Measurements from ENCODE around the gene PPME1.
"Not testable (repeated sequence)": the region's sequence is repeated elsewhere in the genome, so short reads cannot be mapped to it uniquely, and the experiment has no call there.

Gene PPME1, protein sequence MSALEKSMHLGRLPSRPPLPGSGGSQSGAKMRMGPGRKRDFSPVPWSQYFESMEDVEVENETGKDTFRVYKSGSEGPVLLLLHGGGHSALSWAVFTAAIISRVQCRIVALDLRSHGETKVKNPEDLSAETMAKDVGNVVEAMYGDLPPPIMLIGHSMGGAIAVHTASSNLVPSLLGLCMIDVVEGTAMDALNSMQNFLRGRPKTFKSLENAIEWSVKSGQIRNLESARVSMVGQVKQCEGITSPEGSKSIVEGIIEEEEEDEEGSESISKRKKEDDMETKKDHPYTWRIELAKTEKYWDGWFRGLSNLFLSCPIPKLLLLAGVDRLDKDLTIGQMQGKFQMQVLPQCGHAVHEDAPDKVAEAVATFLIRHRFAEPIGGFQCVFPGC

DNA sequence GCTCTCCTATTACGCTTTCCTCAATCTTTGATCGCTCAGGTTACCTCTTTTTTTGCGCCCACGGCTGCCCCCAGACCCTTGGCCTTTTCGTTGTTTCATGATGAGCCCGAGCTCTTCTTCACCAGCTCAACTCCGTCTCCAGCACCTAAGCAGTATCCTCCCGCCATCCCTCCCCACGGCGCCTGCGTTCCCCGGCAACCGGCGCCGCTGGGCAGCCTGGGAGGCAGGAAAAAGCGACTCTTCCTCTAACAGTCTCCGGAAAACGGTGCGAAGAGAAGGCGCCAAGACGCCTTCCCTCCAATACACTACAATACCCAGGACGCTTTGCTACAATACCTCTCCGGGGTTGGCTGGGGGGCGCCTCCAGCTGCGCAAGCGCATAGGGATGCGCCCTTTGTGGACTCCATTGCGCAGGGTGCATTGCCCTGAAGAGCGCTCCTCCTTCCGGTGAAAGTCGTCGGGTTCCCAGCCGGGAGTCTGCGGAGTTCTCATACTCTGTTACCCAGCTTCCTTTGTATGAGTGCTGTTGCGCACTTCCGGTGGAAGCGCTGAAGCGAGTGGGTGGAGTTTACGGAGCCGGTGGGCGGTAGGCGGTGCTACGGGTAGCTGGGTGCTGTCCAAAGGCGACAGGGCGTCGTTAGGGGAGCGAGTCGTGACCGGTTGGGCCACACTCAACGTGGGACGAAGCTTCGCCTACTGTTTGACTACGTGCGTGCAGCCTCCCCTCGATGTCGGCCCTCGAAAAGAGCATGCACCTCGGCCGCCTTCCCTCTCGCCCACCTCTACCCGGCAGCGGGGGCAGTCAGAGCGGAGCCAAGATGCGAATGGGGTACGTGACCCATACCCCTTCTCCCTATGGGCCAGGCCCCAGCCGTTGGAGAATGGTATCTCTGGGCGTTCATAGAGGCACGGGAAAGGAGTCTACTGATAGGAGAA is at the start of gene PPME1, which contains the start of gene C2CD3:
TSS of gene PPME1 (plus strand) at position 596 of the 936 bp plus-strand sequence. CDS start at position 729, 133 bp downstream.
TSS of gene C2CD3 (minus strand) at position 309 of the 936 bp plus-strand sequence. CDS start at position 99, 210 bp downstream.
- DNase-seq (ENCODE audit: low spot score): peak; percentile 99

DNA sequence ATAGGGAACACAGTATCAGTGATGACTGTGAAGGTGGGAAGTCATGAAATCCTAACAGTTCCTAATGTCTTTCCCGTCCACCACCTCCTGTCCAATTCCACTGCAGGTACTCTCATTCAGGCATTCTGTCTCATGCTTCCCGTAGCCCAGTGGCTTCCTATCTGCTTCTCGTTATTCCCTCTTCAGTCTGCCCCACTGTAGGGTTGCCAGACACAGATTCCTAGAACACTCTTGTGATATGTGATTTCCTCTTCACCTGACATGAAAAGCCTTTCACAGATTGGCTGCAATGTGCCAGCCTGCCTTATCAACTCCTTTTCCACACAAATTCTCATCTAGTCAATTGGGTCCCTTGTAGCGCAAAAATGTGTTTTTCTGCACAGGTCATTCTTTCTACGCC is 49.3 kb upstream of the PPME1 start:
- no peak for DNase-seq (ENCODE audit: low spot score)

DNA sequence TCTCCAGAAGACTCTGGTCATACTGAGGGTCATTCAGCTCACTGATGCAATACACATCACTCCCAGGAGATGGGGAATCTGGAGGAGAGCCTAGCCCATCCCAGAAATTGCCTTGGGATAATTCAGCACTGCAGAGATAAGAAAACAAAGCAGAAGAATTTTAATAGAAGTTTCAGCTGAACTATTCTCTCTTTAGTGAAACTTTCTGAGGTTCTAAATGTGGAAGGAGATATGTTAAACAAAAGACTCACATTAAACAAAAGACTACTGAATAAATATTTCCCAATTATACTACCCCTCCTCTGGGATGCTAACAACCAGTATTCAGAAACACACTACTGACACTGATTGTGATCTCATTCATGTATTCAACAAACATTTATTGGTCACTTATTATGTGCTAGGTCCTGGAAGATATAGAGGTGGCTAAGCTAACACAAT is 48.1 kb upstream of the PPME1 start:
- no peak for DNase-seq (ENCODE audit: low spot score)

DNA sequence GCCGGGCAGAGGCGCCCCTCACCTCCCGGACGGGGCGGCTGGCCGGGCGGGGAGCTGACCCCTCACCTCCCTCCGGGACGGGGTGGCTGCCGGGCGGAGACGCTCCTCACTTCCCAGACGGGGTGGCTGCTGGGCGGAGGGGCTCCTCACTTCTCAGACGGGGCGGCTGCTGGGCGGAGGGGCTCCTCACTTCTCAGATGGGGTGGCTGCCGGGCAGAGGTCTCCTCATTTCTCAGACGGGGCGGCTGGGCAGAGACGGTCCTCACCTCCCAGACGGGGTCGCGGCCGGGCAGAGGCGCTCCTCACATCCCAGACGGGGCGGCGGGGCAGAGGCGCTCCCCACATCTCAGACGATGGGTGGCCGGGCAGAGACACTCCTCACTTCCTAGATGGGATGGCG is 42.0 kb upstream of the PPME1 start:
- not testable (repeated sequence) for DNase-seq (ENCODE audit: low spot score)

DNA sequence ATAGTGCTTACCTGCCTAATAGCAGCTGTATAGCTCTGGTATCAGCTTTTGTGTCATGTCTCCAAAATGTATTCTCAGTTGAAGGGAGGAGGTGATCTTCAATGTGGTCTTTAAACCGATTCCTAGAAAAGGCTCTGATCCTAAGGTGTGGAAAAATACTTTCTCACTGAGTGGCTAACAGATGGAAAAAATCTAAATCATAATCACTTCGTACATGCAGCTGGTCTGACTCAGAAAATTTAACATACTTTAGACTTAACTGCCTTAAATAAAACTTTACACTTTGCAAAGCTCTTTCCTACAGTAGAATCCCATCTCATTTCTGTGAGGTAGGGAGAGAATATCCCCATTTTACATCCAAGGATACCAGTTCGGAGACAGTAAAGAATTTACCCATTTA is 38.3 kb upstream of the PPME1 start:
- no peak for DNase-seq (ENCODE audit: low spot score)

DNA sequence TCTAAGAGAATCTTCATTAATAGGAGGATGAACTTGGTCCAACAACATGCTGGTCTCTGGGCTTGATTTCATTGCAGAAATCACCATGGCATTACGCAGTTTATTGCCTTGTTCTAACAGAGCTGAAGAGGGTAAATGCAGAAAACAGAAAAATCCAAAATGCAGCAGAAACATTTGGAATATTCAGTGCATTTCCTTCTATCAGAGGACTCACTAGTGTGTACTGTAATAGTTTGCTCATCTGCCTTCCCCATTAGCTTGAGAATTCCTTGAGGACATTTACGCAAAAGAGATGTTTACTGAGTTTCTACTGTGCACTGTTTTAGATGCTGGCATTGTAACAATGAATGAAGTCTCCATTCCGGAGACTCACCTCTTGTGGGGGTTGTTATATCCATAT is 37.7 kb upstream of the PPME1 start:
- no peak for DNase-seq (ENCODE audit: low spot score)

DNA sequence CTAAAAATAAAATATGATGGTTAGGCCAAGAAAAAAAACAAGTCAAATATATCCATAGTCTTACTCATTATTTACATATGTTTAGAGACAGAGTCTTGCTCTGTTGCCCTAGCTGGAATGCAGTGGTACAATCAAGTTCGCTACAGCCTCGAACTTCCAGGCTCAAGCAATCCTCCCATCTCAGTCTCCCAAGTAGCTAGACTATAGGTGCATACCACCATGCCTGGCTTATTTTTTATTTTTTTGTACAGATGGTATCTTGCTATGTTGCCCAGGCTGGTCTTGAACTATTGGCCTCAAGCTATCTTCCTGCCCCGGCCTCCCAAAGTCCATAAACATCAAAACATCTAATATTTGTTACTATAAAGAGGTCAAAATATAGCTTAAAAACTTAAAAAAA is 36.4 kb upstream of the PPME1 start:
- DNase-seq (ENCODE audit: low spot score): no peak

DNA sequence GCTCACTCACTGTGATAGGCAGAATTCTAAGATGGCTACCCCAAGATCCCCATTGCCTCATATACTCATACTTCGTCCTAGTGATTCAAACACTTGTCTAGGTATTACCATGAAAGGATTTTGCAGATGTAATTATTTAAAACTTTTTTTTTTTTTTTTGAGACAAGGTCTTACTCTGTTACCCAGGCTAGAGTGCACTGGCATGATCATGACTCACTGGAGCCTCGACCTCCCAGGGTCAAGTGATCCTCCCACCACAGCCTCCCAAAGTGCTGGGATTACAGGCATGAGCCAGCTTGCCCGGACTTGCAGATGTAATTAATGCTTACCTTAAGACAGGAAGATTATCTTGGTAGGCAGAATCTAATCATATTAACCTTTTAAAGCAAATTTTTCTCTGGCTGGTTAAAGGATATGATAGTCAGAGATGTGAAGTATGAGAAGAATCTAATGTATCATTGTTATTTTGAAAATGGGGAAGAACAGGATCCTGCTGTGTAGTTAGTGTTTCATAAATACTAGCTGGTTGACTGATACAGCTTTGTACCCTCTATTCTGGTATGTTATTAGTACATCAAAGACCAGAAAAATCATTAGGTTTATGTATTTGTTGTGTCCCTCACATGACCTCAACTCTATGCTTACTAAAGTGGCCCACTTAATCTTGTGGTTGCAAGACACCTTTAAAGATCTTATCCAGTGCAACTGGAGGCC is 35.8 kb upstream of the PPME1 start:
- no peak for DNase-seq (ENCODE audit: low spot score)

DNA sequence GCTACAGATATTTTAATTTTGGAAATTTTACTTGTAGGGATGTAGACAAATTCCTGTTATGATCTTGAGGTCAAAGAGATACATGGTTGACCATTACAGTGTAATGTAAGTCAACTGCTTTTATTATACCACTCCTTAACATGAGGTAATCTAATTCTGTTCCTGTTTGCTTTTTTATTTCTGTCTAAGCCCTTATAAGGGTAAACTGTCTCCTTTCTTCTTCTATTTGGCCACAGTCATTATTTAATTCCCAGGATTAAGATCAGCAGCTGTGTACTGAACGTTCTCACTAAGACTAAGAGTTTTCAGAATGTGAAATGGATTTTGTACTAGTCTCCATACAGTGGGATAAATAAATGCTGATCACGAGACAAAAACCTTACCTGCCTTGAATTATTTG is 33.1 kb upstream of the PPME1 start:
- no peak for DNase-seq (ENCODE audit: low spot score)

DNA sequence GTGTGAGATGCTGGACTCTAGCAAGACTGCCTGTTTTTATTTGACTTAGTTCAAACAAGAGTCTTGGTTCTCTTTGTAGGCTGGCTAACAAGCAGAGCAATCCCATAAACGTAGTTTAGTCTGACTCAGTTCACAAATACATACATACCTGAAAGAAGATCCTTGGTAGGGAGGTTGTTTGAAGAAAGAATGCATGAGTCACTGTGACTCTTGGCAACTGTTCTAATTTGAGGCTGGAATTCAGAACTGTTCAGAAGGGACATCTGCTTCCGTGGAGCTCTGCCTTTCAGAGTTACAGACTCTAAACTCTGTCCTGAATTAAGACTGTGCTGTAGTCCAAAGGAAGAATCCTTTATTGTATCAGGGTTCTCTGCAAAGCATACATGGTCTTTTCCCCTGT is 32.5 kb upstream of the PPME1 start:
- DNase-seq (ENCODE audit: low spot score): no peak

DNA sequence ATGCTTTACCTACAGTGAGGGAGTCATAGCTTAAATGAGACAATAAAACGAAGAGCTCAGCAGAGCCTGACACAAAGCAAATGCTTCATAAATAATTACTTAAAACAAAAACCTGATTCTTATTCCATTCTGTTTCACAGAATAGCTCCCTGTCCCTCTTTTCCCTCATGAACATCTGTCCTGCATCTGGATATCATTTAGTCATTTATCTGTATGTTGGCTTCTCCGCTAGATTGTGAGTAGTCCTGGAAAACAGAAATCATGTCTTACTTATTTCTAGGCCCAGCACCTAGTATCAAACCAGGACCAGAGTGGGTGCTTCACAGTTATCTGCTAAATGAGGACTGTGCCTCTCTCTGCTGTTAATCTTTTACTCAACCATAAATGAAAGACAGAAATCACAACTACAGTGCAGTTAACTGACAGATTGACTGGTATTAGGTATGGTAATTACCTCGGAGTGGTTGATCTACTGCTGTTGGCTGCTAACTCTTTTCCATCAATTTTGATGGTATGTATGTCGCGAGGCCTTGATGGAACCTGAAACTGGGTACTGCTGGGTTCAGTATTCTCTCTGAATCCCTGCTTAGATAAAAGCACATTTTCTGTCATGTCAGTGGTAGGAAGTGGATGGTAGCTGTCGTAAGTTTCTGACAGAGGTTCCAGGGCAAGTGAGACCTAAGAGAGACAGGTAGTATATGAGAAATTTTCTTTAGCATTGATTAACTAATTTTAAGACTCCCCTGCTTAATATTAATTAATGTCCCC is 31.8 kb upstream of the PPME1 start:
- no peak for DNase-seq (ENCODE audit: low spot score)

DNA sequence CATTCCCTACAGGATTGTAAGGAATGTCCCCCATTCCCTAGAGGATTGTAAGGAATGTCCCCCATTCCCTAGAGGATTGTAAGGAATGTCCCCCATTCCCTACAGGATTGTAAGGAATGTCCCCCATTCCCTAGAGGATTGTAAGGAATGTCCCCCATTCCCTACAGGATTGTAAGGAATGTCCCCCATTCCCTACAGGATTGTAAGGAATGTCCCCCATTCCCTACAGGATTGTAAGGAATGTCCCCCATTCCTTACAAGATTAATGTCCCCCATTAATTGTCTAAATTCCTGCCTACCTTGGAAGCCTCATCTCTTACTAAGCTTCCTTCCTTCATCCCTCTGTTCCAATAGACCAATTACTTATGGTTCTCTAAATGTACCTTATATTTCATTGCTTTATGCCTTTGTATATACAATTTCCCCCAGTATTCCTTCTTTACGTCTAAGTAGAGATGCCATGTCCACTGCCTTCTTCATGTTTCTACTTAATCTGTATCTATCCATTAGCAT is 31.1 kb upstream of the PPME1 start:
- not testable (repeated sequence) for DNase-seq (ENCODE audit: low spot score)

DNA sequence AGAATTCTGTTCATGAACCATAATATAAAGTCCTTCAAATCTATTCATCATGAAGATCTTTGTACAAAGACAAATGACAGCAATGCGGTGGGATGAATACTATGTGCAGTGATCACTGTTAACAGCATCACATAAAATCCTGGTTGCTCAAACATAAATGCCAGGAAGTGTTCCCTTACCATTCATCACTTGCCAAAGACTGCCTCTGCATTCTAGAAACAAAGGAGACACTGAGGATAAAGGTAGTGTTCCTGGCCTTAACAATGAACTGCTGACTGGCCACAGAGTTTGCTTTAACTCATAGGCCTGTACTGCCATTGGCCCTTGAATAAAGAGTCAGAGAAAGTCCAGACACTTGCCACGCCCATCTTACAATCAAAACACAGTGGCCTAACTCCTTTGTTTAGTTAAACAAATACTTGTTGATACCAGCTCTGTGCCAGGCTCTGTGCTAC is 29.8 kb upstream of the PPME1 start:
- no peak for DNase-seq (ENCODE audit: low spot score)

DNA sequence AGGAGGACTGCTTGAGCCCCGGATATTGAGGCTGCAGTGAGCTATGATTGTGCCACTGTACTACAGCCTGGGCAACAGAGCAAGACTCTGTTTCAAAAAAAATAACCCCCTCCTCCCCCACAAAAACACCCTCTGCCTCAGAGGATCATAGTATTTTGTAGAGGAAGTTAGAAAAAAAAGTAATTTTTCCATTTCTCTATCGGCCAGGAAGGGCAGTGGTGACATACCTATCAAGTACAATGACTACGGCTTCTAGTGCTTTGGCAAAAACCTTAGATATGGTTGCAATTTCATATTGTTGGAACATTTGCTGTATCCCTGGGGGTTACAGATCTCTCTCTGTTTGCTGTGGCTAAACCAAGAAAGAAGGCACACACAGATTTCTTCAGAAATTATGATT is 29.2 kb upstream of the PPME1 start:
- DNase-seq (ENCODE audit: low spot score): no peak

DNA sequence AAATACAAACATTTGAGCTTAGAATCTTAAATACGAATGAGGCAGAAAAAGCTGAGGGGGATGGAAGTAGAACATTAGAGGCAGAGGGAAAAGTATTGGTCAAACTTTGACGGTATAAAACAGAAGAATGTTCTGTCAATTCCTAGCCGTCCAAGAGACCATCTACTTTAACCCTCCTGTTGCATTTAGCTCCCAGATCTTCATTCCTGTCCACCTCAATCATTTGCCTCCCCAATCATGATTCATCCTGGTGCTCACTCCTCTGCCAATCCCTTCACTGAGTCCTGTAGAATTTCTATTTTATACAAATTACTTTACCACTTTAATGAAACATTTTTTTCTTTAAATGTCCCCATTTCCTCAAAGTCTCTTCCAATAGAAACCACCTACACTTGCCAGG is 28.5 kb upstream of the PPME1 start:
- no peak for DNase-seq (ENCODE audit: low spot score)

DNA sequence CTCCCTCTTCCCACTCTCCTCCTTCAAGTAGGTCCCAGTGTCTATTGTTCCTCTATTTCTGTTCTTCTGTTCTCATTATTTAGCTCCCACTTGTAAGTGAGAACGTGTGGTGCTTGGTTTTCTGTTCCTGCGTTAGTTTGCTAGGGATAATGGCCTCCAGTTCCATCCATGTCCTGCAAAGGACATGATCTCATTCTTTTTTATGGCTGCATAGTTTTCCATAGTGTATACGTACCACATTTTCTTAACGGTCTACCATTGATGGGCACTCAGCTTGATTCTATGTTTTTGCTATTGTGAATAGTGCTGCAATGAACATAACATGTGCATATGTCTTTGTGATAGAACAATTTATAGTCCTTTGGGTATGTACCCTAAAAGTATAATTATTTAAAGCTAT is 26.5 kb upstream of the PPME1 start:
- DNase-seq (ENCODE audit: low spot score): no peak

DNA sequence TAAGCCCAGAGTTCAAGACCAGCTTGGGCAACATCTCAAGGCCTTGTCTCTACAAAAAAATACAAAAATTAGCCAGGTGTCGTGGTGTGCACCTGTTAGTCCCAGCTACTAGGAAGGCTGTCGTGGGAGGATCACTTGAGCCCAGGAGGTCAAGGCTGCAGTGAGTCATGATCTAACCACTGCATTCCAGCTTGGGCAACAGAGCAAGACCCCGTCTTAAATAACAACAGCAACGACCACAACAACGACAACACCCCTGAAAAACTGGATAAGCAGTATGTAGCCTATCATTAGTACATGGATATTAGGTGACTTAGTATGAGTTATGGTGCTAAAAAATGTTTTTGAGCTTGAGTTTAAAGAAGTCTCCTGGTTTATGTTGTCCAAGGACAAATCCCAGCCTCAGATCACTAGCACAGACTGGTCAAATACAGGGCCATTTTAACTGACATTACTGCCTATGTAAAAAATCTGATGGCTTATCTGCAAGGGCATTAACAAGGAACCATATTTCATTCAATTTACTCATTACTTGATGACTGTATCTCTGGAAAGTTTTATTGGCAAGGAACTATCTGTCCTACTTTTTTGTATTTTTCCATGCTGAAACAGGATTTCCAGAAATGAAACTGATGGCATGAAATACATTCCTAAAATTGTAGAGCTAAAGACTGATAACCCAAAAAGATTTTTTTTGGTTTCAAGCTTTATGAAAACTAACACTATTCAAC is 23.7 kb upstream of the PPME1 start:
- no peak for DNase-seq (ENCODE audit: low spot score)

DNA sequence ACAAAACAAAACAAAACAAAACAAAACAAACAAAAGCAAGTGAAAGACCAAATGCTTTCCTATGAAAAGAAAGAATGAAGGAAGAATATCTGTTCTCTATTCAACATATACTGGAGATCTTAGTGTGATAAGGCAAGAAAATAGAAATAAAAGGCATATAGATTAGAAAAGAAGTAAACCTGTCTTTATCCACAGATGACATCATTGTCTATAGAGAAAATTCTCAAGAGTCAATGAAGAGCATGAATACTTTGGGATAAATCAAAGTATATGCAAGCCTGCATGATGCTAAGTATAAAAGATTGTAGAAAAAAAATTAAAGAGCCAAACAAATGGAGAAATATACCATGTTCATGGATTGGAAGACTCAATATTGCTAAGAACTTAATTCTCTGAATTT is 17.9 kb upstream of the PPME1 start:
- no peak for DNase-seq (ENCODE audit: low spot score)

DNA sequence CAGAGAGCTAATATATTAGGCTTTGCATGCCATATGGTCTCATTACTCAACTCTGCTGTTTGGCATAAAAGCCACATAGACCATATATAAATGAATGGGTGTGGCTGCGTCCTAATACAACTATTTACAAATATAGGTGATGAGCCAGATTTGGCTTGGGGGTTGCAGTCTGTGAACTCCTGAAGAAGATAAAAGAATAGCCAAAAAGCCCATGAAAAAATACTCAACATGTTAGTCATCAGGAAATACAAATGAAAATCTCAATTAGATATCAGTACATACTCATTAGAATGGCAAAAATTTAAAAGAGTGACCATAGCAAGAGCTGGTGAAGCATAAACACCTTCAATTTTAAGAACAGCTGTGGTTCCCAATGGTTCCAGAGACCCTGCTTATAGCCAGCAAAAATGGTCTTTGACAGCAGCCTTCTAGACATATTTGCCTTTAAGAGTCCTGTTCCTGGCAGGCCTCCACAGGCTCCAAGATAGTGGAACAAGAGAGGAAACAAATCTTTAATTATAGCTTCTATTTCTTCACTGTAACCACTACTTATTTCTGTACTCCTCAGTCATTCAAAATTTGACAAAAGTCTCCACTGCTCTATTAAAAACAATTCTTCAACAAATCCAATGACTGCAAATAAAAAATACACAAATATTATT is 16.3 kb upstream of the PPME1 start:
- no peak for DNase-seq (ENCODE audit: low spot score)

DNA sequence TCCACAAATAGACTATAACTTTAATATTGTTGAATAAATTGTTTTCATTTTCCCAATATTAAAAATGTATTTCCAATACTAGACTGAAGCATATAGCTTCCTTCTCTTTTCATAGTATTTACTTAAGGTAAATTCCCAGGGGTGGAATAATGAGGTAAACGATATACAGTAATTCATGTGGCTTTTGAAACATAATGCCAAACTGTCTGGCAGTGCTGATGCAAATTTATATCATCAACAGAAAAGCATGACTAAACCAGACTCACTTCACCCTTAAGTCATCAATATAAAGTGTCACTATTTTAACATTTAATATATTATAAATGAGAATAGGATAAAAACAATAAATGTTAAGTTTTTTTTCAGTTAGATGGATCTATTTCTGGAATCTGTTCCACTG is 13.9 kb upstream of the PPME1 start:
- no peak for DNase-seq (ENCODE audit: low spot score)

All from activated CD4-positive, alpha-beta T cell treated with anti-CD3 and anti-CD28 coated beads, Interleukin-2, Interleukin-4, amounts not matched to agents 100 ng/mL and 50 ng/mL, durations not matched to agents 16 hours and 8 hours (primary cell).